OCI-LY7 (cell line): ENCODE measurements around the gene CAPRIN1.
"Not testable (repeated sequence)": the region's sequence is repeated elsewhere in the genome, so short reads cannot be mapped to it uniquely, and the experiment has no call there.

Source experiments
- CTCF ChIP-seq: fragments of 200-600 bp; sonication (generic); conservative IDR thresholded peaks from 2 replicates; pipeline ENCODE4 v1.5.1; 2014; ENCODE audit warnings: mild to moderate bottlenecking, antibody characterized with exemption, low read length, moderate library complexity, mixed read lengths
- EZH2phosphoT487 ChIP-seq: fragments of 200-600 bp; sonication (generic); IDR thresholded peaks from 2 replicates; pipeline ENCODE4 v1.6.1; 2018; ENCODE audit warnings: low read depth, borderline replicate concordance, mild to moderate bottlenecking, mixed run types, antibody characterized with exemption, low read length, moderate library complexity, mixed read lengths

DNA sequence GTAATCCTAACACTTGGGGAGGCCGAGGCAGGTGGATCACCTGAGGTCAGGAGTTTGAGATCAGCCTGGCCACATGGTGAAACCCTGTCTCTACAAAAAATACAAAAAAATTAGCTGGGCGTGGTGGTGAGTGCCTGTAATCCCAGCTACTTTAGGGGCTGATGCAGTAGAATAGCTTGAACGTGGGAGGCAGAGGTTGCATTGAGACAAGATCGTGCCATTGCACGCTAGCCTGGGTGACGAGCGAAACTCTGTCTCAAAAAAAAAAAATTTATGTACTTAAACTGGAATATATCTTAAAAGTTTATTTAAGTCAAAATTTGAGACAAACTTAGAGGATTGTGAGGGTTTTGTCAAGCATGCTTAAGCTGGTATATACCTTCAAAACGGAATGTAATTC is 19.8 kb downstream of the CAPRIN1 start:
- not testable (repeated sequence) for TF ChIP-seq CTCF, EZH2phosphoT487
